8988T (cell line): ENCODE results near the gene RAB35.

Source experiments
- DNase-seq: peaks from one replicate; pipeline ENCODE4 v3.0.0; 2011

RAB35 gene

DNA sequence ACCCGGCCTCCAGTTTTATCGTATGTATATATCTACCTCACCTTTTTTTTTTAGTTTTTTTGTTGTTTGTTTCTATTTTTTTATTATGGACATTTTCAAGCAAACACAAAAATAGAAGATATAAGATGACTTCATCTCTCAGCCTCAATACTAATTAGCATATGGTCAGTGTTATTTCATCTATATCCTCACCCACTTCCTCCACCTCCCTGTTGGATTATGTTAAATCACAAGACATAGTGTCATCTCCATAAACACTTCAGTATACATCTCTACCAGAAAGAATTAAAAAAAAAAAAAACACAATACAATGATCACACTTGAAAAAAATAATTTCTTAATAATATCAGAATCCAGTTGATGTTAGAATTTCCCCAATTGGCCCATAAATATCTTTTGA lies 34.9 kb downstream of the RAB35 start:
- no peak for DNase-seq

GRCh38 chr12:120079411-120080400 lies 36.8 kb downstream of the RAB35 start:
- no peak for DNase-seq

DNA sequence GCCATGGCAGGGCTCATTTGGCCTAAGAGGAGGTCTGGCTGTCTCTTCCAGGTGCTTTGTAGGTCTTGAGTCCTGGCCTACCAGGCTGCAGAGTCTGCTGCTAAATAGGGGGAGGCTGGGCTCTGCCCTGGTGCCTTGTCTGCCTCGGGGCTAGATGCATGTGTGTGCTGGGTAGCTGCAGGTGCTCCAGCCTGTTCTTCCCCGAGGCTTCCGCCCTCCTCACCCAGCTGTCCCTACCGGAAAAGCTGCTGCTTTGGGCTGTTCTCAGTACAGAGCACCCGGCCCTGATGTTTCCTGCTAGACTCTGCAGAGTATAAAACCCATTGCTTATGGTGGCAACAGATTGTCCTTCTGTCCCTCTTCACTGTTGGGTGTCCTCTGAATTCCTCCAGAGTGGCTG lies 37.7 kb downstream of the RAB35 start:
- no peak for DNase-seq

DNA sequence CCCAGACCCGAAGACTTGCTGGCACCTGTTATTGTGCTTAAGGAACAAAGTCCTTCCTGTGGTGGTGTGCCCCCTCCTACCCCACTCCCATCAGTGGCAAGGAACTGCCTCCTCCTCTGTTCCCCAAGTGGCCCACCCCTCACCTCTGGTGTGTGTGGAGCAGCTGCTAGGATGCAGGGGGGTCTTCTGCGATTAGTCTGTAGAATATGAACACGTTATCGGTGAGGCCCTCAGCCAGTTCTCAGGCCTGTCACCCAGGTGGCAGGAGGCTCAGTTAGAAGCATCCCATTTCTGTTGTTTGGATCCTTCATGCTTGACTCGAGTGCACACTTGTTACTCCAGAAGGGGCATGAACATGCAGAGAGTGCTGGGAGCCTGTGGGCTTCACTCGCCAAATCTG lies 39.3 kb downstream of the RAB35 start:
- no peak for DNase-seq

GRCh38 chr12:120076651-120077050 lies 39.9 kb downstream of the RAB35 start:
- DNase-seq, result no peak

- no peak for DNase-seq
These were observed 41.4 kb downstream of the RAB35 start for GRCh38 chr12:120075034-120075616.

- no peak for DNase-seq
These were observed 43.9 kb downstream of the RAB35 start for GRCh38 chr12:120072472-120073249.

- DNase-seq, result no peak
These were observed 45.0 kb downstream of the RAB35 start for GRCh38 chr12:120071493-120072020.

GRCh38 chr12:120069278-120069677 lies 47.3 kb downstream of the RAB35 start:
- no peak for DNase-seq

- no peak for DNase-seq
These were observed 48.7 kb downstream of the RAB35 start for GRCh38 chr12:120067901-120068300.

DNA sequence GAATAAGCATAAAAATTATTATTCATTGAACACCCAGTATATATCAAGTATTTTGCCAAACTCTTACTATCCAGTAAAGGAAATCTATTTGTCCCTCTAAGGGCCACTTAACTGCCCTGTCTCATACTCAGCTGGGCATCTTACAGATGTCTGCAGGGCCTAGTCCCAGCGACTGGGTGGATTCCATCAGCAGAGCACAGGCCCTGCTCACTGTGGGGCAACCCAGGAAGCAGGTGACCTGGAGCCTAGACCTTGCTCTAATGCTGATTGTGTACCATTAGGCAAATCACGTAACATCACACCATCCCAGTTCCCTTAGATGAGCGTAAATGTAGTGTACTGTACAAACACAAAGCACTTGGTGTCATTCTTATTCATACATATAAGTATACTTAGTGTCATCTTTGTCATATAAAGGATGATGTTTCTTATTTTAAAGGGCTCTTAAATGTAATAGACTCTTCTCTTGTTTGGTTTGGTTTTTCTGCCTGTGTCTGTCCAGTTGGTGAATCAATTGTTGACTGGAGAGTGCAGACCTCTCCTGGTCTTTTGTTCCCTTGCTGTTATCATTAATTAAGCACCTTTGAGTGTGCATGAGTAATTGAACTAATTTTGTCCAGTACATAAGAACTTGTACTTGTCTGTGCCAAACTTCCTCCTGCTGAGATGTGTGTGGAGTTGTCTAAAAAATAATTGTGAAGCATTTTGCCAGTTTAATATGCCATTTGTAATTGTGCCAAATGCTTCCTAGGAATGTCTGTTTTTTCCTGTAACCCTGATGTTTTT lies 49.3 kb downstream of the RAB35 start:
- DNase-seq, result no peak

DNA sequence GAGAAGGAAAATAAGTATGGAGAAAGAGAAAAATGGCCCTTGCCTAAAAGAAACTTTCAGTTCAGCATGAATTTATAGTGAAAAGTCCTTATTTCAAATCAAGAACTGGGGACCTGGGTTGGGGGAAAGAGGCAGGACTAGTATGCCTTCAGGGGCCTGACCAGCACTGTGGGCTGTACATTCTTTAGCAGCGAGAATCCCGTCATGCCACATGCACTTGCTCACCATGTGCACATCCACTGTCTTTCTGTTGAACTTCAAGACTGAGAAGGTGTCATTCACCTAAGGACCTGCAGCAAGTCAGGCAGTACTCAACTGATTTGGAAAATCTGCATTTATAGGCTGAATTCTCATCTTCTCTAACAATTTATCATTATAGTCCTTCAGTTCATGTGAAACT lies 50.2 kb downstream of the RAB35 start:
- peak; percentile 34 for DNase-seq

- DNase-seq, result no peak
These were observed 51.1 kb downstream of the RAB35 start for GRCh38 chr12:120065472-120065871.

DNA sequence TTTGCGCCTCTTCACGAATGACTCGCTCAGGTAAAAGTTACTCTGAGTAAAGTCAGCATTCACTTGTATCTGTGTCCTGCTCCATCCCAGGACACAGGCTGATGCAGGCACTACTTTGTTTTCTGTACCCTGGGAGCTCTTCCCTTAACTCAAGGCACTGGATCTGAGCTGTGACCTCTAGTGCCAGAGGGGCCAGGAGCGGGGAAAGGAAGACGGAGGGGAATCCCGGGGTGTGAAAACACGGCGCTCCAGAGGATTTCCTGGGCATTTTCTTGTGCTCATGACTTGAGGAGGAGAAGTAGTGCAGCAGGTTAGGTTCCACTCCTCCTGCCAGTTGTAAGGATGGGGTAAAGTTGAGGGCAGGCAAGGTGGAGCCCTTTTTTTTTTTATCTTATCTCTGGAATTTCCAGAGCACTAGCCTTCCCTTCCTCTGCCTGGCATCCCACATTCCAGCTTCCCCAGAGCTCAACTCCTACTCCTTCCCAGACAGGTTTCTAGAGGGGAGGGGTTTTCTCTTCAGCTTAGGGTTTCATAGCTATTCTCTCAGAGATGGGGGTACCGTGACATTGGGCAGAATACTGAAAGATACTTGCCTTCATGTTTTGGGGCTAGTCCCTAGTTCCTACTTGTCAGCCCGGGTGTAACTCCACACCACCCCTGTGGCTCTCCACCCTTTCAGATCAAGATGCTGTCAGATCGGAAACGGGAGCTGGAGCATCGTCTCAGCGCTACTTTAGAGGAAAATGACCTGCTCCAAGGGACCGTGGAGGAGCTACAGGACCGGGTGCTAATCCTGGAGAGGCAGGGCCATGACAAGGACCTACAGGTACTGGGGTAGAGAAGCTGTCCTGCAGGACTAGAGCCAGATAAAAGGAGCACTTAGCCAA lies 52.3 kb downstream of the RAB35 start:
- no peak for DNase-seq

- no peak for DNase-seq
These were observed 53.5 kb downstream of the RAB35 start for GRCh38 chr12:120062976-120063579.

- no peak for DNase-seq
These were observed 54.9 kb downstream of the RAB35 start for GRCh38 chr12:120061575-120062214.

GRCh38 chr12:120060717-120061116 lies 55.8 kb downstream of the RAB35 start:
- no peak for DNase-seq

DNA sequence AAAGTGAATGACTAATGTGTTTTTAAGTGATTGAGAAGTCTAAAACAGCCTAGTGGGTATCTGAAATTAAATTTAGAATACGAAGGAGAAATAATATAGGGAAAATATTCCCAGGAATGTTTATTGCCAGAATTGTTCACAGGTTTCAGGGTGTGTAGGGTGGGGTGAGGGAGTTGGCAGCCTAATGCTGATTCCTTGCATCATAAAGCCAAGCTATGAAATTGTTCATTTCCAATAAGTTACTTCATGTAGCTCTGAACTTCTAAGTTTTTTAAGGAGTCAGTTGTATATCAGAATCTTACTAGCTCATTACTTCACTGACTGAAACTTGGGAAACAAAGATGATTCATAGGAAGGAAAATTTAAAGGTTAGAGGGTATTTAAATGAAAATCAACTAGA lies 56.4 kb downstream of the RAB35 start:
- DNase-seq, result no peak

- DNase-seq, result no peak
These were observed 59.8 kb downstream of the RAB35 start for GRCh38 chr12:120056739-120057138.

DNA sequence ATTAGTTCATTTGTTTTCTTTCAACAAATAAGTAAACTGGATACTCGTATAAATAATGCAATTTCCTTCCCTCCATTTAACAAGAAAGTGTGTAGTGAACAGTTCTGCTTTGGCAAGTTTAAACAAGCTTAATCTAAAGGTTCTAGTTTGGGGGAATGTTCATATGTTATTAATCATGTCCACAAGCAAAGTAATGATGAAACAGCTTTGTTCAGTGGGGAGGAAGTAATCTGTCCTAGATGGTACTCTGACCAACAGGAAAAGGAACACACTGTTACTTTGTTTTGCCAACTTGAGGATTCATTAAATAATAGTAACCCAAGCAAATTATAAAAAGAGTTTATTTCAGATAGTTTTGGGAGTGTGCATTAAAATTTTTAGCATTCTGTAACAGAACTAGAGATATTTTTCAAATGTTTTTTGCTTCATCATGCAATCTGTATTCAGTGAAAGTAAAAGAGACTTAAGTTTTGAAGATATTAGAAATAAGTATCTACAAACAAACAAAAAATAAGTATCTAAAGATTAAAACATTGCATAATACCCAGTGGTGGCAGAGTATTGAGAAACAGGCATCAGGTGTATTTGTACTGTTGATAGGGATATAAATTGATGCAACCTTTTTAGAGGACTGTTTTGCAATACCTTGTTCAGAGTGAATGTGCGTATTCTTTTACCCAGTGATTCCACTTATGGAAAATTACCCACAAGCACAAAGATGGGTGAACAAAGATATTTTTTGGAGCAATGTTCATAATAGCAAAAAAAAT lies 61.1 kb downstream of the RAB35 start:
- DNase-seq, result no peak
